Tibial nerve (tissue), 4 donors: ENCODE data around the gene ALK.

Source experiments
- CTCF ChIP-seq, 5 experiments: fragments of 200-600 bp in 3 of 5; fragments of 450-650 bp in 2 of 5; sonication (generic) in 3 of 5; IDR thresholded peaks; one replicate each; pipeline ENCODE4 v1.5.1; 2016 to 2019; ENCODE audit warnings: antibody characterized with exemption in 5 of 5, mild to moderate bottlenecking in 3 of 5, moderate library complexity in 2 of 5
- EP300 ChIP-seq, 2 donors: sonication (generic); formaldehyde crosslinking; IDR thresholded peaks; one replicate each; pipeline ENCODE4 v1.6.1; 2017; ENCODE audit warnings: antibody characterized with exemption in 2 of 2, mild to moderate bottlenecking in 1 of 2

DNA sequence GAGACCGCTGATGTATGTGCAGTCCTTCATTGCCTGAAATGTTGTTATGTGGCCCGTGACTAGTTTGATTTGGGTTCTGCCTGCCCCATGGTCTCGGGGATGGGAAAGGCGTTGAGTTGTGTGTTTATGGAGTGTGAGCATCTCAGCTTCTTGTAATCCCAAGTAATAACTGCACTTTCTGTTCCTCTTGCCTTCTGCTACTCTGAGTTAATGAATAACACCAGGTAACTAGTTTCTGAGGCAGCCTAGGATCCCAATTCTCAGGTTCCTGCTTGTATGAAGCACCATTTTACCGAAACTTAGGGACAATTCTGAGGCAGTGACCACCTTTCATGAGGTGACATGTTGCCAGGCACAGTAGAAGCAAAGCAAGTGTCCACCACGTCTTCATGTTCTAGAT, 170.0 kb downstream of the ALK start:
- TF ChIP-seq CTCF (IDR thresholded peaks at IDR 0.05) (no peak), EP300 (IDR thresholded peaks at IDR 0.05) (no peak)
